Fibroblast of gingiva (primary cell): Measurements from ENCODE around the gene MYOZ3.

ENCODE experiments used
- DNase-seq: peaks from one replicate; pipeline ENCODE4 v3.0.0-alpha.2; 2011; ENCODE audit warnings: low read depth

Gene MYOZ3

GRCh38 chr5:150703762-150704161 lies 42.7 kb downstream of the MYOZ3 start:
- peak; percentile 2 for DNase-seq

GRCh38 chr5:150706776-150707390 lies 45.8 kb downstream of the MYOZ3 start:
- no peak for DNase-seq

GRCh38 chr5:150710165-150710564 lies 49.1 kb downstream of the MYOZ3 start:
- DNase-seq: no peak

GRCh38 chr5:150723845-150724244 lies 62.8 kb downstream of the MYOZ3 start:
- no peak for DNase-seq
